ENCODE results near the gene APP. TPM values are rescaled to one million over a fixed set of nuclear protein-coding genes. Genes with fewer than 3 reads are reported as not detected.

APP gene
- total RNA-seq, 1 experiment from 2014 or later = 531 TPM

DNA sequence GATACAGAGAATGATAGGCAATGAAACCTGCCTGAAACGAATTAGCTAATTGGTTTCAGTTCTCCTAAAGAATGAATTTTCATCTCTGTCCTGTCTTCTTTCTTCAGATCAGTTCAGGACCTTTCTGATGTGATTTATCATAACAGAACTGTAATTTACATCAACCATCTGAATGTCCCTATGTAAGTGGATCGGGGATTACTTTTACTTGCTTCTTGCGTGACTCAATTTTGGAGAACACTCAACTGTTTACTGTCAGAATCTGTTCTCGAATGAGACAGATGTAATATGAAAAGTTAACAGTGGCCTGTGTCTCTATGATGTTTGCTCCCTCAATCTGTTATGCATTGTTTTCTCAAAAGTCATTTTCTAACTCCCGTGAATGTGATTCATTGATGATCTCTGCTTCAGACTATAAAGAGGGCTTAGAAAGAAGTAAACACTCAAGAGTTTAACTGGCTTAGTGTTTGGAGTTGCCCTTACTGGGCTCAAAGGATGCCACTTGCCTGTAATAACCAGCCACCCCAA lies 324.8 kb downstream of the APP start:
- Histone ChIP-seq H3K27ac (ENCODE audit: low read depth, low read length, poor library complexity, severe bottlenecking) (no peak overlapping the region), H3K4me1 (ENCODE audit: insufficient read depth, low read length, poor library complexity, severe bottlenecking) (no peaks in the 10 kb centered on the region), H3K4me3 (ENCODE audit: low read depth, low read length, poor library complexity, severe bottlenecking) (no peak overlapping the region), H3K36me3 (ENCODE audit: insufficient read depth, low read length, poor library complexity, severe bottlenecking) (no peaks in the 10 kb centered on the region), H3K9me3 (ENCODE audit: low read depth, low read length, poor library complexity, severe bottlenecking) (no peaks in the 10 kb centered on the region), H3K27me3 (replicated peaks; ENCODE audit: insufficient read depth, low read depth, low read length, poor library complexity) (no peaks in the 10 kb centered on the region)
- CTCF ChIA-PET = no interaction called here
- intact Hi-C loops (cut with micrococcal nuclease; ENCODE audit: unreplicated experiment) = no loop called here
- no peak for DNase-seq (ENCODE audit: low spot score)
- POLR2A ChIA-PET (ENCODE audit: low non-redundant PET) = no interaction called here
- BruUV-seq (replicated peaks) = no TSS peak
- TF ChIP-seq CTCF (conservative IDR thresholded peaks at IDR 0.05; ENCODE audit: low read depth, low read length) = no peak

DNA sequence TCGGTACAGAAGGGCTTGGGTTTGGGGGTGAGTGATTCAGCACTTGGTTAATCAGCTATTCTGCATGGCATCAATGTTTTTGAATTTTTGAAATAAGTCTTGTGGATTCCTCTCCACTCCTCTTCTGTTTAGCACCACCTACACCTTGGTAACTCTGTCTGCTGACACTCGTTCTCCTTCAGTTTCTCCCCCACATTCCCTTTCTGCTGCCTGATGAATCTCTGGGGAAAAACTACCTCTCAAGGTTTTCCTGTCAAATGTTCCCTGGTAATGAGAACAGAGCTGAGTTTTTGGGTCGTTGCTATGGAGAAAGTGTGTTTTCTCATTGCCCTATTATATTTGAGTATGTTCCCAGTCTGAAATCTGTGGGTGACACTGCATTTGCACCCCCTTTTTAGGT lies 327.6 kb downstream of the APP start:
- ChIA-PET CTCF (no interaction called here), POLR2A (ENCODE audit: low non-redundant PET) (interaction anchor here (0.6 kb wide), 1 partner anchor 783 kb away, joined by 3 read pairs; no protein-coding TSS in a partner anchor)
- no peak overlapping the region for H3K27ac ChIP-seq (ENCODE audit: low read depth, low read length, poor library complexity, severe bottlenecking)
- no peak overlapping the region for H3K4me3 ChIP-seq (ENCODE audit: low read depth, low read length, poor library complexity, severe bottlenecking)
- intact Hi-C loops (cut with micrococcal nuclease; ENCODE audit: unreplicated experiment) = no loop called here
- H3K4me1 ChIP-seq (ENCODE audit: insufficient read depth, low read length, poor library complexity, severe bottlenecking) = peaks cover under 1% of the 10 kb centered on the region
- H3K9me3 ChIP-seq (ENCODE audit: low read depth, low read length, poor library complexity, severe bottlenecking) = no peaks in the 10 kb centered on the region
- H3K36me3 ChIP-seq (ENCODE audit: insufficient read depth, low read length, poor library complexity, severe bottlenecking) = no peaks in the 10 kb centered on the region
- TF ChIP-seq CTCF (conservative IDR thresholded peaks at IDR 0.05; ENCODE audit: low read depth, low read length) (no peak), EZH2 (IDR thresholded peaks at IDR 0.05; ENCODE audit: borderline replicate concordance, low read depth, low read length, poor library complexity, severe bottlenecking) (no peak)
- no TSS peak for BruUV-seq (replicated peaks)
- no peak for DNase-seq (ENCODE audit: low spot score)
- no peaks in the 10 kb centered on the region for H3K27me3 ChIP-seq (replicated peaks; ENCODE audit: insufficient read depth, low read depth, low read length, poor library complexity)

DNA sequence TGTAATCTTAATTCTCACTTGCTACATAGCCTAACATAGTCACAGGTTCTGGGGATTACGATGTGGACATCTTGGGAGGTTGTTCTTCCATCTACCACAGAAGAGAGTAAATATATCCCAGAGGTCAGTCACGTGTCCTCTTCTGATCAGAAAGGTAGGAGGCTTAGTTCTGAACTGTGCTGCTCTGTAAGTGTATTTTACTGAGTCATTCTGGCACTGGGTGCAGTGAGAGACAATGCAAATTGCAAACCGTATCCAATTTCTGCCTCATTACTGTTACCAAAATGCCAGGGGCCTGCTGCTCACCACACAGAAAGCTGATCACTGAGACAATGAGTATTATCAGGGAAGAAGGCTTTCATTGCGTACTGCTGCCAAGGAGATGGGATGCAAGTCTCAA lies 331.8 kb downstream of the APP start:
- TF ChIP-seq CTCF (conservative IDR thresholded peaks at IDR 0.05; ENCODE audit: low read depth, low read length) (no peak), EZH2 (IDR thresholded peaks at IDR 0.05; ENCODE audit: borderline replicate concordance, low read depth, low read length, poor library complexity, severe bottlenecking) (no peak)
- POLR2A ChIA-PET (ENCODE audit: low non-redundant PET) = no interaction called here
- Histone ChIP-seq H3K9me3 (ENCODE audit: low read depth, low read length, poor library complexity, severe bottlenecking) (no peaks in the 10 kb centered on the region), H3K4me1 (ENCODE audit: insufficient read depth, low read length, poor library complexity, severe bottlenecking) (peaks cover 11% of the 10 kb centered on the region), H3K36me3 (ENCODE audit: insufficient read depth, low read length, poor library complexity, severe bottlenecking) (no peaks in the 10 kb centered on the region), H3K27me3 (replicated peaks; ENCODE audit: insufficient read depth, low read depth, low read length, poor library complexity) (no peaks in the 10 kb centered on the region), H3K27ac (ENCODE audit: low read depth, low read length, poor library complexity, severe bottlenecking) (no peak overlapping the region), H3K4me3 (ENCODE audit: low read depth, low read length, poor library complexity, severe bottlenecking) (no peak overlapping the region)
- no TSS peak for BruUV-seq (replicated peaks)
- peak; percentile 22 for DNase-seq (ENCODE audit: low spot score)
- intact Hi-C loops (cut with micrococcal nuclease; ENCODE audit: unreplicated experiment) = no loop called here
- CTCF ChIA-PET = no interaction called here

All from A673 (cell line).